SK-N-SH (cell line): ENCODE results near the gene SLC35G2. TPM values are rescaled to one million over a fixed set of nuclear protein-coding genes. Genes with fewer than 3 reads are reported as not detected.

Experiments used
- CTCF ChIA-PET: fragments of 300-600, 350-600 bp; formaldehyde crosslinking; extraction: SDS; loops from one replicate; lab custom pipeline; 2021; lab: Yijun Ruan, JAX
- POLR2A ChIA-PET: fragments of 350-600 bp; sonication (Branson Sonifier 250); formaldehyde crosslinking; extraction: SDS; loops from one replicate; lab custom pipeline; 2020; ENCODE audit warnings: antibody characterized with exemption, inconsistent platforms; lab: Yijun Ruan, JAX
- DNase-seq: peaks from one replicate; pipeline ENCODE4 v3.0.0; 2012
- H2AFZ ChIP-seq: fragments of 200-600 bp; sonication (generic); 2 replicates; pipeline ENCODE4 v1.8.1; 2016; ENCODE audit warnings: antibody characterized with exemption, mild to moderate bottlenecking, low read depth
- H3F3A ChIP-seq: fragments of 200-600 bp; sonication (generic); replicated peaks from 2 replicates; pipeline ENCODE3; 2016; ENCODE audit warnings: antibody characterized with exemption, mild to moderate bottlenecking; ENCODE audit not compliant: insufficient read depth
- H3K27ac ChIP-seq, 2 experiments: fragments of 200-500 bp in 1 of 2; fragments of 200-600 bp in 1 of 2; sonication (Bioruptor generic) in 1 of 2; sonication (generic), shearing (Covaris generic) in 1 of 2; 2 replicates each; pipeline versions ENCODE4 v1.5.1 to v1.6.1; 2014 to 2016; ENCODE audit warnings: low read depth in 2 of 2, inconsistent platforms in 1 of 2, low read length in 1 of 2, mild to moderate bottlenecking in 1 of 2, mixed read lengths in 1 of 2
- H3K27me3 ChIP-seq: fragments of 200-600 bp; sonication (generic), shearing (Covaris generic); 2 replicates; pipeline ENCODE4 v1.6.1; 2016; ENCODE audit warnings: mixed run types; ENCODE audit not compliant: insufficient read depth
- H3K36me3 ChIP-seq, 2 experiments: fragments of 200-500 bp in 1 of 2; fragments of 200-600 bp in 1 of 2; sonication (Bioruptor generic) in 1 of 2; sonication (generic) in 1 of 2; replicated peaks in 1 of 2; 2 replicates each; pipeline versions ENCODE3 to v1.5.1; 2014 to 2016; ENCODE audit warnings: low read length in 1 of 2, mild to moderate bottlenecking in 1 of 2; ENCODE audit not compliant: insufficient read depth in 2 of 2, control insufficient read depth in 1 of 2
- H3K4me1 ChIP-seq, 2 experiments: fragments of 200-500 bp in 1 of 2; fragments of 200-600 bp in 1 of 2; sonication (Bioruptor generic) in 1 of 2; sonication (generic), shearing (Covaris generic) in 1 of 2; 2 replicates each; pipeline versions ENCODE4 v1.5.1 to v1.6.1; 2014 to 2016; ENCODE audit warnings: low read depth in 1 of 2, low read length in 1 of 2, mixed run types in 1 of 2; ENCODE audit not compliant: insufficient read depth in 2 of 2, control insufficient read depth in 1 of 2
- H3K4me2 ChIP-seq: fragments of 200-600 bp; sonication (generic), shearing (Covaris generic); 2 replicates; pipeline ENCODE4 v1.6.1; 2017; ENCODE audit warnings: mixed run types
- H3K4me3 ChIP-seq, 2 experiments: fragments of 200-500 bp in 1 of 2; fragments of 200-600 bp in 1 of 2; sonication (Bioruptor generic) in 1 of 2; sonication (generic), shearing (Covaris generic) in 1 of 2; 2 replicates each; pipeline versions ENCODE4 v1.5.1 to v1.8.1; 2014 to 2016; ENCODE audit warnings: low read depth in 2 of 2, inconsistent platforms in 1 of 2, low read length in 1 of 2, mild to moderate bottlenecking in 1 of 2, mixed read lengths in 1 of 2, moderate library complexity in 1 of 2
- H3K79me2 ChIP-seq: fragments of 200-600 bp; sonication (generic); 2 replicates; pipeline ENCODE4 v1.8.1; 2017; ENCODE audit warnings: mild to moderate bottlenecking; ENCODE audit not compliant: insufficient read depth
- H3K9ac ChIP-seq: fragments of 200-600 bp; sonication (generic); 2 replicates; pipeline ENCODE4 v1.6.1; 2017; ENCODE audit warnings: mixed run types
- H3K9me2 ChIP-seq: fragments of 200-600 bp; sonication (generic); 2 replicates; pipeline ENCODE4 v1.6.1; 2017; ENCODE audit warnings: mixed run types
- H3K9me3 ChIP-seq: fragments of 200-600 bp; sonication (generic); 2 replicates; pipeline ENCODE4 v1.6.1; 2017; ENCODE audit warnings: mixed run types, mild to moderate bottlenecking, moderate library complexity
- H4K20me1 ChIP-seq: fragments of 200-600 bp; sonication (generic); 2 replicates; pipeline ENCODE4 v1.6.1; 2017; ENCODE audit warnings: mild to moderate bottlenecking, mixed run types; ENCODE audit not compliant: insufficient read depth
- CHD2 ChIP-seq: fragments of 150-350 bp; IDR thresholded peaks from 2 replicates; pipeline ENCODE4 v1.6.1; 2018; ENCODE audit warnings: low read length; ENCODE audit not compliant: partially characterized antibody
- CTCF ChIP-seq: fragments of 200-600 bp; sonication (generic); IDR thresholded peaks from 2 replicates; pipeline ENCODE4 v1.6.1; 2017; ENCODE audit warnings: antibody characterized with exemption, mild to moderate bottlenecking, moderate library complexity
- ELF1 ChIP-seq: IDR thresholded peaks from 2 replicates; pipeline ENCODE4 v1.4.0; 2012
- EP300 ChIP-seq, 2 experiments: IDR thresholded peaks; 2 replicates each; pipeline versions ENCODE4 v1.4.0 to v1.6.1; 2012; ENCODE audit warnings: borderline replicate concordance in 1 of 2, low read depth in 1 of 2, low read length in 1 of 2
- EZH2phosphoT487 ChIP-seq: fragments of 200-600 bp; sonication (generic); IDR thresholded peaks from 2 replicates; pipeline ENCODE4 v1.6.1; 2017; ENCODE audit warnings: low read depth, mixed run types, mild to moderate bottlenecking, antibody characterized with exemption, moderate library complexity, borderline replicate concordance
- FOXJ3 ChIP-seq: sonication (generic); formaldehyde crosslinking; IDR thresholded peaks from 2 replicates; pipeline ENCODE4 v1.5.1; 2020; ENCODE audit warnings: mild to moderate bottlenecking, missing genetic modification reagents
- GATA2 ChIP-seq: sonication (generic); formaldehyde crosslinking; IDR thresholded peaks from 2 replicates; pipeline ENCODE4 v1.5.0; 2020; ENCODE audit warnings: mild to moderate bottlenecking, missing genetic modification reagents
- IRF3 ChIP-seq: fragments of 150-350 bp; IDR thresholded peaks from 2 replicates; pipeline ENCODE4 v1.6.1; 2016; ENCODE audit warnings: mild to moderate bottlenecking, low read depth, low read length
- JUND ChIP-seq: IDR thresholded peaks from 2 replicates; pipeline ENCODE4 v1.4.0; 2012
- MEF2A ChIP-seq: IDR thresholded peaks from 2 replicates; pipeline ENCODE4 v1.4.0; 2012; ENCODE audit warnings: low read depth, borderline replicate concordance
- MXI1 ChIP-seq: IDR thresholded peaks from 2 replicates; pipeline ENCODE4 v1.6.1; 2012; ENCODE audit warnings: mild to moderate bottlenecking, low read depth, low read length, improper control_type of control experiment
- NFIC ChIP-seq: IDR thresholded peaks from 2 replicates; pipeline ENCODE4 v1.4.0; 2012; ENCODE audit warnings: borderline replicate concordance
- POLR2AphosphoS5 ChIP-seq: IDR thresholded peaks from 2 replicates; pipeline ENCODE4 v1.6.1; 2012; ENCODE audit warnings: low read depth, low read length
- REST ChIP-seq: IDR thresholded peaks from 2 replicates; pipeline ENCODE4 v1.6.1; 2012; ENCODE audit warnings: mild to moderate bottlenecking, low read depth, low read length, moderate library complexity
- RFX5 ChIP-seq: IDR thresholded peaks from 2 replicates; pipeline ENCODE4 v1.6.1; 2012; ENCODE audit warnings: mild to moderate bottlenecking, improper control_type of control experiment, low read length
- RXRA ChIP-seq: IDR thresholded peaks from 2 replicates; pipeline ENCODE4 v1.4.0; 2012; ENCODE audit warnings: low read depth, mild to moderate bottlenecking, borderline replicate concordance
- TCF12 ChIP-seq: IDR thresholded peaks from 2 replicates; pipeline ENCODE4 v1.4.0; 2012
- TEAD4 ChIP-seq: IDR thresholded peaks from 2 replicates; pipeline ENCODE4 v1.4.0; 2012; ENCODE audit warnings: mild to moderate bottlenecking, borderline replicate concordance; ENCODE audit not compliant: insufficient read depth
- USF2 ChIP-seq: fragments of 150-350 bp; IDR thresholded peaks from 2 replicates; pipeline ENCODE4 v1.6.1; 2017; ENCODE audit warnings: antibody characterized with exemption, low read length, low read depth, borderline replicate concordance
- YY1 ChIP-seq: IDR thresholded peaks from 2 replicates; pipeline ENCODE4 v1.4.0; 2012; ENCODE audit warnings: low read depth, mild to moderate bottlenecking
- WGBS: methylation state at CpG from one replicate; pipeline ENCODE4 v1.1.6; 2017; ENCODE audit warnings: low lambda C conversion rate; 5-methylcytosine and 5-hydroxymethylcytosine counted together
- polyA plus RNA-seq, 3 experiments: library from polyadenylated mRNA; depleted of rRNA; stranded (reverse); fragments of >200 nt; gene quantifications; 2 replicates each; pipeline ENCODE4 v1.2.3, GENCODE V29; 2012

SLC35G2 gene
- polyA plus RNA-seq, 1 of the 3 experiments (the other 2 are of a cell fraction), result 9.7 TPM

- Histone ChIP-seq H3K4me1 (peaks cover 10% of the 10 kb centered on the region in 2 experiments; a peak in 3 of 4 replicates), H3K36me3 (peaks cover 0 to 2% of the 10 kb centered on the region in 2 experiments), H3K9ac (no peak overlapping the region), H3K79me2 (peaks cover 28% of the 10 kb centered on the region), H4K20me1 (peaks cover 18% of the 10 kb centered on the region), H3K4me3 (no peak overlapping the region), H3K27ac (peak overlapping the region; percentile 87 to 96; a peak in 3 of 4 replicates), H3K9me2 (no peaks in the 10 kb centered on the region), H3K27me3 (no peaks in the 10 kb centered on the region), H3F3A (peaks cover 13% of the 10 kb centered on the region), H3K4me2 (no peak overlapping the region), H3K9me3 (no peaks in the 10 kb centered on the region), H2AFZ (no peak overlapping the region)
- DNase-seq, result no peak
- ChIA-PET POLR2A (no interaction called here), CTCF (no interaction called here)
- TF ChIP-seq EP300 (IDR thresholded peaks at IDR 0.05; ENCODE audit: borderline replicate concordance in 1 of 2, low read depth in 1 of 2, low read length in 1 of 2) (no peak), YY1 (no peak), EZH2phosphoT487 (no peak), FOXJ3 (CRISPR knock-in tag) (no peak), TCF12 (no peak), RXRA (no peak), RFX5 (no peak), IRF3 (no peak), JUND (no peak), MEF2A (no peak), ELF1 (no peak), USF2 (no peak), CTCF (no peak)
- 90% methylated on average over 1 of the region's 1 CpG for WGBS
Measured at GRCh38 chr3:136817448-136817847, 1.5 kb upstream of the SLC35G2 start.

- Histone ChIP-seq H3K4me2 (peak overlapping the region; percentile 97), H3F3A (peaks cover 13% of the 10 kb centered on the region), H3K36me3 (peaks cover 0 to 9% of the 10 kb centered on the region in 2 experiments), H3K27ac (peak overlapping the region; percentile 87 to 96), H3K4me1 (peaks cover 10% of the 10 kb centered on the region in 2 experiments; a peak in 3 of 4 replicates), H3K79me2 (peaks cover 37% of the 10 kb centered on the region), H3K9ac (peak overlapping the region; percentile 91), H3K9me2 (no peaks in the 10 kb centered on the region), H3K4me3 (peak overlapping the region; percentile 77 to 81), H2AFZ (peak overlapping the region; percentile 87), H3K27me3 (no peaks in the 10 kb centered on the region), H3K9me3 (no peaks in the 10 kb centered on the region), H4K20me1 (peaks cover 26% of the 10 kb centered on the region)
- DNase-seq, result peak; percentile 76
- ChIA-PET CTCF (interaction anchor here (0.9 to 1.3 kb wide), 2 partner anchors 66 to 196 kb away, joined by 5 to 7 read pairs; partner anchors contain the start of gene STAG1), POLR2A (interaction anchor here (1.0 to 1.2 kb wide), 4 partner anchors 16 to 622 kb away, joined by 3 to 11 read pairs (median 6); partner anchors contain the start of genes MSL2, NCK1 and STAG1)
- WGBS, result 3% methylated on average over 8 of the region's 8 CpGs
- TF ChIP-seq REST (no peak), RFX5 (peak; percentile 92), YY1 (peak; percentile 71; the same call in 1 of the 2 replicates), TEAD4 (no peak), EZH2phosphoT487 (no peak), NFIC (no peak), RXRA (no peak), MXI1 (peak; percentile 24; the same call in 1 of the 2 replicates), CHD2 (no peak), GATA2 (CRISPR knock-in tag) (peak; percentile 55), POLR2AphosphoS5 (peak; percentile 81)
Measured at GRCh38 chr3:136818191-136818768, 646 bp upstream of the SLC35G2 start.
